Suprapubic skin (tissue), 4 donors: ENCODE measurements around the gene GNAO1. TPM values are rescaled to one million over a fixed set of nuclear protein-coding genes. Genes with fewer than 3 reads are reported as not detected.
A peak's percentile ranks its signal among the peaks of the same experiment; 100 is the strongest.

Source experiments
- DNase-seq, 2 donors: peaks; one replicate each; pipeline ENCODE4 v3.0.0-alpha.2; 2019; ENCODE audit warnings: low spot score in 2 of 2
- H3K27ac ChIP-seq: fragments of 200-600 bp; sonication (generic); one replicate; pipeline ENCODE4 v1.5.1; 2019
- H3K27me3 ChIP-seq: fragments of 200-600 bp; sonication (generic); one replicate; pipeline ENCODE4 v1.5.1; 2019
- H3K36me3 ChIP-seq: fragments of 200-600 bp; sonication (generic); one replicate; pipeline ENCODE4 v1.5.1; 2019
- H3K4me1 ChIP-seq: fragments of 200-600 bp; sonication (generic); one replicate; pipeline ENCODE4 v1.5.1; 2019
- H3K4me3 ChIP-seq: fragments of 200-600 bp; sonication (generic); one replicate; pipeline ENCODE4 v1.5.1; 2019; ENCODE audit warnings: mild to moderate bottlenecking
- H3K9me3 ChIP-seq: fragments of 200-600 bp; sonication (generic); one replicate; pipeline ENCODE4 v1.5.1; 2019
- CTCF ChIP-seq, 2 donors: fragments of 200-600 bp in 1 of 2; fragments of 450-650 bp in 1 of 2; sonication (generic) in 1 of 2; IDR thresholded peaks; one replicate each; pipeline ENCODE4 v1.5.1; 2016 to 2019; ENCODE audit warnings: antibody characterized with exemption in 2 of 2, mild to moderate bottlenecking in 1 of 2, moderate library complexity in 1 of 2
- EP300 ChIP-seq: sonication (generic); formaldehyde crosslinking; IDR thresholded peaks from one replicate; pipeline ENCODE4 v1.6.1; 2017; ENCODE audit warnings: antibody characterized with exemption
- POLR2A ChIP-seq, 2 donors: fragments of 450-650 bp; IDR thresholded peaks; one replicate each; pipeline ENCODE4 v1.6.1; 2017; ENCODE audit warnings: antibody characterized with exemption in 2 of 2, mild to moderate bottlenecking in 2 of 2, moderate library complexity in 2 of 2
- POLR2AphosphoS5 ChIP-seq, 3 donors: sonication (generic); formaldehyde crosslinking; IDR thresholded peaks; one replicate each; pipeline ENCODE4 v1.6.1; 2017; ENCODE audit warnings: antibody characterized with exemption in 3 of 3
- WGBS: methylation state at CpG from one replicate; pipeline ENCODE4 v1.1.5; 2018; 5-methylcytosine and 5-hydroxymethylcytosine counted together
- total RNA-seq, 4 donors: library from RNA; depleted of rRNA; stranded (reverse); fragments of >200 nt; gene quantifications; one replicate each; pipeline ENCODE4 v1.1.0, GENCODE V29; 2016

Gene GNAO1
- total RNA-seq, 4 donors from 2014 or later = 2.4 to 7.6 (median 5.8) TPM

- WGBS = 51% methylated on average over 4 of the region's 4 CpGs
- DNase-seq = no peak
- no peak overlapping the region for H3K27ac ChIP-seq
Observed at GRCh38 chr16:56330476-56330875, 139.2 kb downstream of the GNAO1 start.

GRCh38 chr16:56331399-56331798 is 140.1 kb downstream of the GNAO1 start:
- no peak for DNase-seq
- WGBS = 80% methylated on average over 11 of the region's 11 CpGs
- TF ChIP-seq POLR2A (IDR thresholded peaks at IDR 0.05) (no peak), EP300 (no peak), POLR2AphosphoS5 (IDR thresholded peaks at IDR 0.05) (no peak), CTCF (IDR thresholded peaks at IDR 0.05) (no peak)
- Histone ChIP-seq H3K4me3 (no peak overlapping the region), H3K9me3 (no peaks in the 10 kb centered on the region), H3K36me3 (no peaks in the 10 kb centered on the region), H3K27me3 (no peaks in the 10 kb centered on the region), H3K4me1 (peaks cover 40% of the 10 kb centered on the region), H3K27ac (no peak overlapping the region)

More at GRCh38 chr16:56330476-56330875, 139.2 kb downstream of the GNAO1 start:
- TF ChIP-seq EP300 = no peak
- no peak for TF ChIP-seq CTCF (IDR thresholded peaks at IDR 0.05)
- no peak for TF ChIP-seq POLR2AphosphoS5 (IDR thresholded peaks at IDR 0.05)
- no peak for TF ChIP-seq POLR2A (IDR thresholded peaks at IDR 0.05)
- Histone ChIP-seq H3K4me1 (peaks cover 32% of the 10 kb centered on the region), H3K27me3 (no peaks in the 10 kb centered on the region), H3K4me3 (no peak overlapping the region), H3K9me3 (no peaks in the 10 kb centered on the region), H3K36me3 (no peaks in the 10 kb centered on the region)

GRCh38 chr16:56331915-56332314 is 140.6 kb downstream of the GNAO1 start:
- H3K9me3 ChIP-seq = no peaks in the 10 kb centered on the region
- no peak for DNase-seq
- peaks cover 46% of the 10 kb centered on the region for H3K4me1 ChIP-seq
- WGBS = 83% methylated on average over 8 of the region's 8 CpGs
- TF ChIP-seq POLR2AphosphoS5 (IDR thresholded peaks at IDR 0.05) (no peak), EP300 (no peak), CTCF (IDR thresholded peaks at IDR 0.05) (no peak), POLR2A (IDR thresholded peaks at IDR 0.05) (no peak)
- H3K27me3 ChIP-seq = no peaks in the 10 kb centered on the region
- H3K4me3 ChIP-seq = no peak overlapping the region
- H3K36me3 ChIP-seq = no peaks in the 10 kb centered on the region
- no peak overlapping the region for H3K27ac ChIP-seq

GRCh38 chr16:56332464-56333079 is 141.3 kb downstream of the GNAO1 start:
- DNase-seq = no peak
- no peak overlapping the region for H3K27ac ChIP-seq
- 63% methylated on average over 11 of the region's 16 CpGs for WGBS
- TF ChIP-seq POLR2AphosphoS5 (IDR thresholded peaks at IDR 0.05) (no peak), CTCF (IDR thresholded peaks at IDR 0.05) (peak in 1 of 2 donors; percentile 40), POLR2A (IDR thresholded peaks at IDR 0.05) (no peak)
- H3K9me3 ChIP-seq = no peaks in the 10 kb centered on the region
- no peaks in the 10 kb centered on the region for H3K27me3 ChIP-seq
- no peaks in the 10 kb centered on the region for H3K36me3 ChIP-seq
- peaks cover 48% of the 10 kb centered on the region for H3K4me1 ChIP-seq
- H3K4me3 ChIP-seq = no peak overlapping the region

- H3K27me3 ChIP-seq = no peaks in the 10 kb centered on the region
- no peaks in the 10 kb centered on the region for H3K9me3 ChIP-seq
- peaks cover 48% of the 10 kb centered on the region for H3K4me1 ChIP-seq
- DNase-seq = no peak
- no peak overlapping the region for H3K4me3 ChIP-seq
- WGBS = 83% methylated on average over 5 of the region's 9 CpGs
- peak overlapping the region; percentile 40 for H3K27ac ChIP-seq
- TF ChIP-seq POLR2AphosphoS5 (IDR thresholded peaks at IDR 0.05) (peak in 1 of 3 donors; percentile 69), CTCF (IDR thresholded peaks at IDR 0.05) (no peak), EP300 (no peak)
- no peaks in the 10 kb centered on the region for H3K36me3 ChIP-seq
Observed at GRCh38 chr16:56334761-56335160, 143.5 kb downstream of the GNAO1 start.
